NCI-H146 treated with DMSO at 0.1 percent for 48 hours (cell line): Measurements from ENCODE around the gene DIP2A.
"Not testable (repeated sequence)": the region's sequence is repeated elsewhere in the genome, so short reads cannot be mapped to it uniquely, and the experiment has no call there.

ENCODE experiments used
- DNase-seq: peaks from one replicate; lab custom pipeline; 2025; ENCODE audit not compliant: unreplicated experiment; lab: John Stamatoyannopoulos, UW

The DIP2A gene

DNA sequence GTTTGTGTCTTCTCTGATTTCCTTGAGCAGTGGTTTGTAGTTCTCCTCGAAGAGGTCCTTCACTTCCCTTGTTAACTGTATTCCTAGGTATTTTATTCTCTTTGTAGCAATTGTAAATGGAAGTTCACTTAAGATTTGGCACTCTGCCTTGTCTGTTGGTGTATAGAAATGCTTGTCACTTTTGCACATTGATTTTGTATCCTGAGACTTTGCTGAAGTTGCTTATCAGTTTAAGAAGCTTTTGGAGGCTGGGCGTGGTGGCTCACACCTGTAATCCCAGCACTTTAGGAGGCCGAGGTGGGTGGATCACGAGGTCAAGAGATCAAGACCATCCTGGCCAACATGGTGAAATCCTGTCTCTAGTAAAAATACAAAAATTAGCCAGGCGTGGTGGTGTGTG lies 119.1 kb downstream of the DIP2A start:
- not testable (repeated sequence) for DNase-seq

DNA sequence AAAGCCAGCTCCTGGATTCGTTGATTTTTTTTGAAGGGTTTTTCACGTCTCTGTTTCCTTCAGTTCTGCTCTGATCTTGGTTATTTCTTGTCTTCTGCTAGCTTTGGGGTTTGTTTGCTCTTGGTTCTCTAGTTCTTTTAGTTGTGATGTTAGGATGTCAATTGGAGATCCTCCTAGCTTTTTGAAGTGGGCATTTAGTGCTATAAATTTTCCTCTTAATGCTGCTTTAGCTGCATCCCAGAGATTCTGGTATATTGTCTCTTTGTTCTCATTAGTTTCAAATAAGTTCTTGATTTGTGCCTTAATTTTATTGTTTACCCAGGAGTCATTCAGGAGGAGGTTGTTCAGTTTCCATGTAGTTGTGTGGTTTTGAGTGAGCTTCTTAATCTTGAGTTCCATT lies 120.7 kb downstream of the DIP2A start:
- DNase-seq: not testable (repeated sequence)

DNA sequence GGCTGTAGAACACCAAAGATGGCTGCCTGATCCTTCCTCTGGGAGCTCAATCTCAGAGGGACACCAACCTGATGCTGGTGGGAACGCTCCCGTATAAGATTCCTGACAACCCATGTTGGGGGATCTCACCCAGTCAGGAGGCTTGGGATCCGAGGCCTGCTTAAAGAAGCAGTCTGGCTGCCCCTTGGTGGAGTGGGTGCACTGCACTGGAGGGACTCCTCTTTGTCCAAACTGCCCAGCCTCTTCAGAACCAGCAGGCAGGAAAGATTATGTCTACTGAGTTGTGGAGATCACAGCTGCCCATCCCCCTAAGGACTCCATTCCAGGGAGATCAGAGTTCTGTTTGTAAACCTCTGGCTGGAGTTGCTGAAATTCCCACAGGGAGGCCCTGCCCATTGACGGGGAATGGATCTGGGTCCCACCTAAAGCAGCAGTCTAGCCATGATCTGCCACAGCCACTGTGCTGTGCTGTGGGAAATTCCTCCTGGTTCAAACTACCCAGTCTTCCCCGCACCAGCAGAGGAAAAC lies 123.2 kb downstream of the DIP2A start:
- no peak for DNase-seq

DNA sequence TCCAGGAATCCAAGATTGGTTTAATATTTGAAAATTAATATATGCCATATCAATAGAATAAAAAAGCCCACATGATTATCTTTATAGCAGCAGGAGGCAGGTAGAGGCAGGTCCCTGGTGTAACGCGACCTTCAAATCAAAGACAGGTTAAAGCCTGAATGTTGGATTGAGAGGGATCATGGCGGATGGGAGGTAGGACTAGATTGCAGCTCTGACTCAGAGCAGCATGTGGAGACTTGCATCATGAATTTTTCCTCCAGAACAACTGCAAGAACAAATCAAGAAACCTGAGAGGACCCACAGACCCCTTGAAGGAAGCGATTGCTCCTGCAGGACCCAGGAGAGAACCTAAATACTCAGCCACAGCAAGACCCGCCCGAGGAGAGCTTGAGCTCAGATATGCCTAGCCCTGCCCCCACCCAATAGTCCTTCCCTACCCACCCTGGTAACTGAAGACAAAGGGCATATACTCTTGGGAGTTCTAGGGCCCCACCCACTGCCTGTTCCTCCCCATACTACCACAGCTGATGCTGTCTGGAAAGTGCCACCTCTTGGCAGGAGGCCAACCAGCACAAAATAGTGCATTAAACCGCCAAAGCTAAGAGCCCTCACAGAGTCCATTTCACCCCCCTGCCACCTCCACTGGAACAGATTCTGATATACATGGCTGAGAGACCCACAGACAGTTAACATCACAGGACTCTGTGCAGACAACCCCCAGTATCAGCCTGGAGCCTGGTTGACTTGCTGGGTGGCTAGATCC lies 126.7 kb downstream of the DIP2A start:
- DNase-seq: no peak

DNA sequence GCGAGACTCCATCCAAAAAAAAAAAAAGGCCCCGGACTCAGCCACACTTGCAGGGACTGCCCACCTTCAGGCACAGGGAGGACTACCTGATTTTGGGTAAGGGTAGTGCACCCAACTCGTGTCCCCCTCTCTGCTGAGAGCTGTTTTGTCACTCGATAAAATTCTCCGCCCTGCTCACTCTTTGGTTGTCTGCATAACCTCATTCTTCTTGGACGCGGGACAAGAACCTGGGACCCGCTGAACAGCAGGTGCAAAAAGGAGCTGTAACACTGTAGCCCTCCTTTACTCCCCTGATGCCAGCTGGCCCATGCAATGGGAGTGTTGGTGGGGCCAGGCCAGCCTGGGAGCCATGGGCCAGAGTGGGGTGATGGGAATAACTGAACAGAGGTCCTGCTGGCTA lies 135.6 kb downstream of the DIP2A start:
- no peak for DNase-seq

DNA sequence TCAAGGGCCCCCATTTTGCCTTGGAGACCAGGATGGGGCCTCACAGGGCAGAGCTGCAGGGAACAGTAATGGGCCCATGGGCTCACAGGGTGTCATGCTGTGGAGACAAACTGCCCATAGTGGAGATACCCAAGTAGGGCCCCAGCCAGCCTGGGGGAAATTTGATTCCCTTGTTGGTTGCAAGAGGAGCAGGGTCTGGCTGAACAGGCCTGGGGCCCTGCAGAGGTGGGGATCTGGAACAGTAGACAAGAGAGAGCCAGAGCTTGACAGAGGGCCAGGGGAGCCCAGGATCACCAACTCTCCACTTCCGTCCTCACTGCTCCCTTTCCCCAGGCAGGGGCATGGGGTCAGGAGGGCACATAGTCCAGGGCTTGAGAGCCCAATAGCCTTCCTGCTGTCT lies 137.5 kb downstream of the DIP2A start:
- DNase-seq: no peak

DNA sequence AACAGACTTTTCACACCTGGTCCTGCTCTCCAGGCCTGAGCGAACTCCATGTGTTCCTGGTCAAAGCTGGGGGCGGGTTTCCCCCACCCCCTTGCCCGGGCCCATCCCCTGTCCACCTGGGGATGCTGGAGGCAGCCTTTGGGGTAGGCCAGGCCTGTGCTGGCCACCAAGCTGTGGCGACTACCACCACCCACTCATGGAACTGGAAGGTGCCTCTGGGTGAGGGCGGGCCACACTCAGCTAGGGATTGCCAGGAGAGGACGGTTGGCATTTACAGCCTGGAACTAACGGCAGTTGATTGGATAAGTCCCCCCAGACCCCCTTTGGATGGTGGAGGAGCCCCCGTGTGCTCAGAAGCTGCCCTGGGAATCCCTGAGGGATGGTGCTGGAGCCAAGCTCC lies 138.3 kb downstream of the DIP2A start:
- DNase-seq: no peak

DNA sequence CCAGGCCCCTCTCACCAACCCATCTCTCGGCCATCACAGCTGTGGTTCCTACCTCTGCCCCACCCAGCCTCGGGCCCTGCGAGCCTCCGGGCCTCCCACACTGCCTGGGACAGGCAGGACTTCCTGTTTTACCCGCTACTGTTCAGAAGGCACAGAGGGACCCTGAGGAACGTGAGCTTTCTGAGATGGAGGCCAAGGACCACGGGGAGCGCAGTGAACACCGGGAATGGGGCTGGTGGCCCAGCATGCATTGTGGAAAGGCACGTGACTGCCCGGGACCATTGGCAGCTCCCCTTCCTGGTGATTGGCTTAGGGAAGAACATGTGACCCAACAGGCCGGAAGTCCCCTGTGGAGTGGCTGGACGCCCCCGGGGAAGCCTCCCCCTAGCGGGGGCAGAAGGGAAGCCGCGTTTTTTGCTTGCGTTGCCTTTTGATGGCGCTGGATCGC lies 139.2 kb downstream of the DIP2A start:
- DNase-seq: no peak

DNA sequence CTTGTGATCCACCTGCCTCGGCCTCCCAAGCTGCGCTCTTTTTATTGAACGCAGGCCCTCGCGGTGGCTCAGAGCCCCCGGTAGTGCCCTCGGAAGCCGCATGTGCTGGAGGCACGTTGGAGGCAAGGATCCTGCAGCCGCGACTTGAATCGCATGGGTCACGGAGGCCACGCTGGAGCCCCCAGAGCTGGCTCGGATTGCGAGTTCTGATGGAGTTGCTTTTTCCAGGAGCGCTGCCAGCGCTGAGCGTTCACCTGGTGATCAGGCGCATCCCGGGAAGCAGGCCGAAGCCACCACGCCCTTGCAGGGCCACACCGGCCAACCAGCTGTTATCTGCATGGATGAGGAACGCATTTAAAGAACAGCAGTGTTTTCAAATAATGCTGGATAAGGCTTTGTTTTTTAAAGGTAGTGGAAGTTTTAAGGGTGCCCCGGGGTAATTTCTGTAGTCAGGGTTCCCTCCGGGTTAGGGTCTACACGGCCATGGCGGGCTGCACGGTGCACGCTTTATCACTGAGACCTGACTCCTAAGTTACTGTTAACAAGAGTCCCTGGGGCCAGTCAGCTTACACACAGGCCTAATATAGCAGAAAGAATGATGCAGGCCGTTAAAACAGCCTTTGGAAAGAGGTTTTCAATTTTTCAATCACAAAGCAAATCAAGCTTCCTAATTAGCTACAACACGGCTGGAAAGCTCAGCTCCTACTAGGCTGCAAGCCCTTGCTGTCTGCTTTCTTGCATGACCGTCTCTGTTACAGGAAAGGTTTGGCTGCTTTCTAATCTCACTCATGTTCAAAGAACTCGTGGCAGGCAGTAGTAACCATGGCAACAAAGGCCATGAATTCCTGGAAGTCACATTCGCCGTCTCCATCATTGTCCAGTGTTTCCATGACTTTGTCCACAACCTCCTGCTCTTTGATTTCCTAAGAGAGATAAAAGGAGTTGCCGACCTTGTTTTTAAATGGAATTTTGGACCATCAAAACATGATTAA lies 140.2 kb downstream of the DIP2A start:
- DNase-seq: no peak

DNA sequence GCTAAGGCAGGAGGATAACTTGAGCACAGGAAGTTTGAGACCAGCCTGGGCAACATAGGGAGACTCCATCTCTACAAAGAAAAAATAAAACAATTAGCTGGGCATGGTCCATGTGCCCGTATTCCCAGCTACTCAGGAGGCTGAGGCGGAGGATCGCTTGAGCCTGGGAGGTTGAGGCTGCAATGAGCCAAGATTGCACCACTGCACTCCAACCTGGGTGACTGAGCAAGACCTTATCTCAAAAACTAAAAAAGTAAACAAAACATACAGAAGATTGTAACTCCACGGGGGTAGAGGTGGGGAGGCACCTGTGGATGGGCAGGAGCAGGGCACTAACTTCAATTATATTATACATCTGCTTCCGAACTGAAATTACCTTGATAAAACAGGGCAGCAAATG lies 141.6 kb downstream of the DIP2A start:
- no peak for DNase-seq

DNA sequence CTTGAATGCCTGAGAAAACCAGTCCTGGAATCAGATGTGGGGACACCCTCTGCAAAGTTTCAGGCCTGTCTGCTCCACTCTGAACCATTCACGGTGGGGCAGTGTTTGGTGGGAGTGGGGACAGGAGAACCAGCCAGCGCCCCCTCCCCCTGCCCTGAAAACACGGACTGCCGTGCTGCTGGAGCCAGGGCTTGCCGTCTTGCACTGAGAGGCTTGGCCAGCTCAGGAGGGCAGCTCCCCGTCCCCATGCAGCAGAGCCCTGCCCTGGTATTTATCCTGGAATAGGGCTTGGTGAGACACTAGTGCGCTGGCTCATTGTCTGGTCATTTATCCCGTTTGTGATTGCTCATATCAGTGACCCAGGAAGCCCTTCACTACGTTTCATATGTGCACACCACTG lies 142.3 kb downstream of the DIP2A start:
- no peak for DNase-seq

DNA sequence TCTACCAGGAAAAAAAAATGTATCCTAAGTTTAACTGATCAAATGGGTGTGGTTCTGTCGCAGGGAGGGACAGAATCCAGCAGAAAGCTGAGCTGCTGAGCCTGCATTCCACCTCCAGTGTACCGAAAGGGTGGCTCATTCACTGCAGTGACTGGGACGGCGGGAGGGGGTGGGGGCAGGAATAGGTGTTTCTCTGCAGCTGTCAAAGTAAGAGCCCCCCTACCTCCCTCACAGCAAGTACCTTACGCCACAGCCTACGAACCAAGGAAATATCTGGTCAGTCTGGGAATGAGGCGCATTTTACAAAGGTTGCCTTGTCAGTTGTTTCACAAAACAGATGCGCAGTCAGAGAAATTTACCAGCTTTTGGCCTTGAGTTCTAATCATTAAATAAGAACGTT lies 144.5 kb downstream of the DIP2A start:
- DNase-seq: no peak

DNA sequence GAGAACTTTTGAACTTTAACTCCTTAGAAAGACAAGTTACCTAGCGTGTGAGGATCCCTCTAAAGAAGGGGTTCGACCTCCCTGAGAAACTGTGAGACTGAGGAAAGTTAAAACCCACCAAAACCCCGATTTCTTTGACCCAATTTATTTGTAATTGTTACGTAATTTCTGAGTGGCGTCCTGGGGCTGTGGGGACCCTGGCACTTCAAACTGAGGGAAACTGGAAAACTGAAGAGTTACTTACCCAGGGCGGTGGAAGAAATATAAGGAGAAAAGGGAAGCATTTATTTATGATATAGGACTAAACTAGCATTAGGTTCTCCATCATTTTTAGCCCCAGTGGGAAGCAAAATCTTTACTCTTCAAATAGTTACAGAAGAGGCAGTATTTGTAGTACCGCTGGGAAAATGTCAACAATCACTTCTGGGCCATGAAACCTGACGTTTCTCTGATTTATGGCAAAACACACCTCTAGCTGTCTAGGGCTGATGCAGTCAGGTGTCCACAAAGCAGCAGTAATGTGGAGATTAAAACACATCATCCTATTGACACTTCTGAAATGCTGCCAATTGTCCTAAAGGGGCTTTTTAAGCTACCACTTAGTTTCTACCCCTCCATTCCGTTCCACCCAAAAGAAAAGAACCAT lies 145.8 kb downstream of the DIP2A start:
- DNase-seq: no peak

DNA sequence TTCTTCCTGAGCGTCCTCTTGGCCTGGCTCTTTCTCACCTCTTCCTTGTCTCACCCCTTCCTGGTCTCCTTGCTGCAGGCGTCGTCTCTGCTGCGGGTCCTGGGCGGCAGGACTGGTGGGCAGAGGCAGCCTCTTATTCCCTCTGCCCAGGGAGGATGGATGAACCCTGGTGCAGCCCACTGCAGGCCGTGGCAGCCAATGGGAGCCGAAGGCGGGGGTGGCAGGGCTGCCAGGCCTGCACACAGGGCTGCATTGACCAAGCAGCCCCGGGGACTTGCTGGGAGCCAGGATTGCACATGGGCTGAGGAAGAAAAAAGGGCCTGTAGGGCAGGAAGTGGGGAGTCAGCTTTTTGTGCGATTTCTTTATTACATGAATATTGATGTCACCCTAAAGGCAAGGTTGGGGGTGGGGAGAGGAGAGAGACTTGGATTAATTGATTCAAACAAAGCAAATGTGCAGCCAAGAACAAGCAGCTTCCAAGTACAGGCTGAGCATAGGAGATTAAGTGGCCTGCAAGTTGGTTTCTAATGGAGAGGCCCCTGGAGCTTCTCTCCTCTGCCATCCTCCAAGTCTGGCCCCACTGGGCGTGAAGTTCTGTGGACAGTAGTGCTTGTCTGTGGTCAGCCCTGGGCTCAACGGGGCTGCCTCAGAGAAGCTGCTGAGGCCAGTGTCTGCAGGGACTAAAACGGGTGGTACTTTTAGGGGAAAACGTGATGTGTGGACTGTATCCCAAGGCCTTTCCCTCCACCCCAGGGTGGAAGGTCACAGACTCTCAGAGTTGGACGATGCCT lies 146.5 kb downstream of the DIP2A start, which contains the start of gene S100B:
TSS of gene S100B (minus strand) at position 108 of the 792 bp plus-strand sequence. CDS start 2,667 bp downstream, outside the sequence.
- DNase-seq: no peak

DNA sequence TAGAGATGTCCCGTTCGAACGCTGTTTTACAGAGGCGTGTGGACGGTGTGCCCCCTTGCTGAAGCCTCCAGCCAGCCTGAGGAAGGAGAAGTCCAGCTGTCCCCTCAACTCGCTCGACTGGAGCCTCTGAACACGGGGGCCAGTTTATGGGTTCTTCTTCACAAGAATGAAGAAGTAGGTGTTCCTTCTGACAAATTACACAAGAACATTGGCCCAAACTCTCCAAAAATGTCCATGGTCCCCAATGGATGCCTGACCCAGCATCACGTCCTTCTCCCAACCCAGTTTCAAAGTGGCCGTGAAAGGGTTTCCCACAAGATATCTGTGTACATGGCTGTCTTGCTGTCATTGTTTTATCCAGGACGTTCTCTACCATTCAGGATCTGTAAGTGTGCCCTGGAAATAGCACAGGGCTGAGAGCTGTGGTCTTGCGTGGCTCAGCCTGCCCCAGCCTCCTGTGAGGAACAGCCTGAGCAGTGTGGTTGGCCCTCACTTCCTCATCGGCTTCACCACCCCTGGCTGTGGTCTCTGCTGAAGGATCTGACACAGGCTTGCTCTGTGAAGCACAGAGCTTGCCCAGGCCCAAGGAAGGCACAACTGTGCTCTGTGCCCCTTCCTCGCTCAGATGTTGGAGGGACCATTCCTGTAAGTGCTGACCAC lies 147.2 kb downstream of the DIP2A start:
- no peak for DNase-seq

DNA sequence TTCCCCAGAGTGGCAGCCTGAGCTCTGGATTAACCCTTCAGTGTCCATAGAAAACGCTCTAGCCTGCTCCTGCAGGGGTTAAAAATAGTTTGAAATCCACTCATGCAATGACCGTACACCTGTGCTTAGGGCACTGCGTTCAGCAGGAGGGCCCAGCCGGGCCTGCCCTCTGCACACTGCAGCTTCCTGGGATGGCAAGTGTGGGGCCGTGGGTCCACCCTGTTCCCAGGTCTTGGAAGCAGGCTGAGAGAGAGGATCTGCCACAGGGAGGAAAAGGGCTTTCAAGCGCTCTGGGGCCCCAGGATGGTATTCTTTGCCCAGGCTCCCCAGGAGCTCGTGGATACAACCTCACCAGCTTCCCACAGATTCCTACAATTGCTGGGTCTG lies 147.7 kb downstream of the DIP2A start:
- DNase-seq: no peak

DNA sequence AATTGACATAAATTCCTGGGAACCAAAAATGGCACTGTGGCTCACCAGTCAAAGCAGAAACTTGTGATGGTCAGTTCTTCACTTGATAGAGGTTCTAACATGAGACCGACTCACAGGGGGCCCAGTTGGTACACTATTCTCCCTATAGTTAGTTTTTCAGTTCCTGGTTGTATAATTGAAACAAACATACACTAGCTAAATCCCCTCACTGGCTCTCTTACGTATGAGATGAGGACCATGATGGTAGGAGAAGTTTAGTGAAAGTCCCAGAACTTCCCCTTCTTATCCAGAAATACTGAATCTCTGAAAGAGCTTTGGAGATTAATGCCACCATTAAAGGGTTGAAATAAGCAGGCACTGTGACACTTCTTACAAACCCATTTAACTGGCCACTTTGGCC lies 148.9 kb downstream of the DIP2A start:
- DNase-seq: no peak

DNA sequence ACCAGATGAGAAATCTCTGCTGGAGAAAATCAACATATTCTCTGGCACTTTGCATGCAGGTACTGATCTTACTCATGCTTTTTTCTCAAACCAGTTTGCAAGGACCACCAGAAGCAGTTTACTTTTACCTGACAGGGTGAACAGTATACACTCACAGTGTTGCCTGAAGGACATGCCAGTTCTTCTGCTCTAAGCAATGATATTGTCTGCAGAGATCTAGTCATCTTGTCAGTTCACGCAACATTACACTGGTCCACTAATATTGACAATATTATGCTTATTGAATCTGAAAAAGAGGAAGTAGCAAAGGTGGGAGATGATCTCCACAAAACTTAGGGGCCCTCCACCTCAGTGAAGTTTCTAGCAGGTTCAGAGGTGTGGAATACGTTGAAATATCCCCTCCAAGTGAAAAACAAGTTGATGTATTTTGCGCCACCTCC lies 150.0 kb downstream of the DIP2A start:
- DNase-seq: no peak

DNA sequence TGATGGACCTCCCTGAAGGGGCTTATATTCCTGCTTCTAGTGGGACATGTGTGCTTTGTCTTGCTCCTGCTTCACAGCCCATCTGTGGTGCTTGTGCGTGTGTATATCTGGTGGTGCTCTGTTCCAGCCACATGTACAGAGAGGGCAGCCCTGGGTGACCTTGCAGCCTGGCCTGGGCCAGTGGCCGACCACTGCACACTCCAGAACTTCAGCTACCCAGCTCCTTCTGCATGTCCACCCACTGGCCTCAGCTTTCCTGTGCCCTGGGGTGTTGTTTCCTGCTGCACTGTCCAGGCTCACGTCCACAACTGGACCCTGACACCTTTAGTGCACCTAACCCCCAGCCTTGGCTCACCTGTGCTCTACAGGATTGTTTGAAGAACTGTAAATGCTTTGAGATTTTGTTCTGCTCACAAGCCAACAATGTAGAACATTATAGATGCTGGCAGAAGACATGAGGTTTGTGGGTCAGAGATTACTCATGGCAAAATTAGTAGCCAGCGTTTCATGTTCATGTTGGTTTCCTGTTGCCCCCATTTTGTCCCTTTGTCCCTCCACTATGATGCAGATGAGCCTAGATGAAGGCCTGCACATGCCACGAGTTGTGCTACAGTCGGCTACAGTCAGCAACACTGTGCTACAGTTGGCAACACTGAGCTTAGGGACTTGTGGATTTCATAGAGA lies 151.5 kb downstream of the DIP2A start:
- no peak for DNase-seq
